OCI-LY3 (cell line): ENCODE data around the gene VWA7.

Experiments
- H2AFZ ChIP-seq: fragments of 200-600, 300-600 bp; shearing (Covaris generic); 2 replicates; pipeline ENCODE4 v1.6.0; 2014; ENCODE audit warnings: antibody characterized with exemption, low read depth, low read length
- H3K27ac ChIP-seq: fragments of 200-600, 300-600 bp; sonication (generic); 2 replicates; pipeline ENCODE4 v1.5.1; 2014; ENCODE audit warnings: mild to moderate bottlenecking, low read length, moderate library complexity, mixed read lengths
- H3K27me3 ChIP-seq: fragments of 200-600, 300-600 bp; sonication (generic); 2 replicates; pipeline ENCODE4 v1.6.1; 2014; ENCODE audit warnings: low read depth, low read length, mixed read lengths
- H3K36me3 ChIP-seq: fragments of 200-600, 300-600 bp; sonication (generic); replicated peaks from 2 replicates; pipeline ENCODE3; 2014; ENCODE audit warnings: low read depth, low read length, mixed read lengths
- H3K4me1 ChIP-seq: fragments of 300-600, 200-600 bp; sonication (generic); 2 replicates; pipeline ENCODE4 v1.6.1; 2014; ENCODE audit warnings: low read length, mixed read lengths
- H3K4me2 ChIP-seq: fragments of 200-600, 300-600 bp; sonication (generic); 2 replicates; pipeline ENCODE4 v1.6.1; 2014; ENCODE audit warnings: low read length, mixed read lengths
- H3K4me3 ChIP-seq: fragments of 300-600, 200-600 bp; sonication (generic); 2 replicates; pipeline ENCODE4 v1.5.1; 2014; ENCODE audit warnings: antibody characterized with exemption, mild to moderate bottlenecking, low read length, moderate library complexity
- H3K79me2 ChIP-seq: fragments of 300-600, 200-600 bp; shearing (Covaris generic); 2 replicates; pipeline ENCODE4 v1.6.1; 2014; ENCODE audit warnings: mild to moderate bottlenecking, low read length, mixed read lengths
- H3K9ac ChIP-seq: fragments of 300-600, 200-600 bp; shearing (Covaris generic); 2 replicates; pipeline ENCODE4 v1.6.0; 2014; ENCODE audit warnings: mild to moderate bottlenecking, low read length, moderate library complexity
- H3K9me3 ChIP-seq: fragments of 200-600, 300-600 bp; shearing (Covaris generic); 2 replicates; pipeline ENCODE4 v1.6.1; 2014; ENCODE audit warnings: low read length, mixed read lengths; ENCODE audit not compliant: insufficient read depth
- H4K20me1 ChIP-seq: fragments of 200-600, 300-600 bp; sonication (generic); 2 replicates; pipeline ENCODE4 v1.6.1; 2016; ENCODE audit warnings: low read length, mixed read lengths; ENCODE audit not compliant: insufficient read depth
- CTCF ChIP-seq: fragments of 200-600, 300-600 bp; sonication (generic); IDR thresholded peaks from 2 replicates; pipeline ENCODE4 v1.5.1; 2014; ENCODE audit warnings: antibody characterized with exemption, low read length, low read depth
- EZH2phosphoT487 ChIP-seq: fragments of 200-600 bp; shearing (Covaris generic); IDR thresholded peaks from 2 replicates; pipeline ENCODE4 v1.6.1; 2018; ENCODE audit warnings: antibody characterized with exemption, mixed run types, low read depth

Gene VWA7

DNA sequence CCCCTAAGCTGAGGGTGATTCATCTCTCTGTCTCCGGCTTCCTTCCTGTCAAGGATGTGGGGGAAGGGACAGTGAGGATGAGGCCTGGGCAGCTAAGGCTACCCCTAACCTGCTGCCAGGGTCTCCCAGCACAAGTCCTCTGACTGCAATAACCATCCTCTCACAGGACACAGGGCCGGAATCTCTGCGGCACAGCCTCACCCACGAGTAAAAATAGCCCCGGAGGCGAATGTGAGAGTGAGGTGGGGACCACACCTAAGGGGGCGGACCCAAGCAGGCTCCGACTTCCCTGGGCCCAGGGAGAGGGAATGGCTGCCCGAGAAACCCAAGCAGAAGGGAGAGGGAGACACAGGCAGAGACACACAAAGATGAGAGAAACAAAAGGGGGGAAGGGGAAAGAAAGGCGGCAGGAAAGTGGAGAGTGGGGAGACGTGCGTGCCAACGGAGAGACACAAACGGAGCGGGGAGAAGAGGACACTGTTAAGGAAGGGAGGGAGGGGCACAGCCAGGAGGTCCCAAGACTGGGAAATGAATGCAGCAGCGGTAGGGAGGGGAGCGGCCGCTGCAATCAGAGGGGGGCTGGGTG is 42.2 kb downstream of the VWA7 start:
- no peak overlapping the region for H2AFZ ChIP-seq
- H3K79me2 ChIP-seq, result peaks cover 38% of the 10 kb centered on the region
- H3K4me1 ChIP-seq, result peaks cover 34% of the 10 kb centered on the region

DNA sequence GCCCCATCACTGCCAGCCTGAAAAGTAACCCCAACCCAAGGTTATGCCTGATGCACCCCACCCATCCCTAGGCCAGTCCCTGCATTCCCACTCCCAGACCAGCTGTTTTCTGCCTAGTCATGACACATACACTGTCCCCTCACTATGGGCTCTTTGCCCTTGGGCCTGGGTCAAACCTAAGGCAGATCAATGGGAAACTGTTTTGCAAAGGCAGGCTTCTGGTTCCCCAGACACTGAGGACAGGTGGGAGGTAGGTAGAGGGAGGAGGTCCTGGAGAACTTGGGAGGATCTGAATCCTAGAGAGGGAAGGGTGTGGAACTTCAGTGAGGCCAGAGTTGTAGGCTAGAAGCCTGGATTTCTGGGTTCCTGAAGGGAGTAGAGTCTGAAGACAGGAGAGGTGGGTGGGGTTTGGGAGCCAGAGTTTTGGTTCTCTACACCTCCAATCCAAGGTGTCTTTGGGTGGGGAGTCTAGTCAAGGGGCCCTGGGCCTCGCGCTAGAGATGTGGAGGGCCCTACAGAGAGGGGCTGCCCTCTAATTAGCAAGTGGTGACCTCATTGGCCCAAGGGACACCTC is 42.8 kb downstream of the VWA7 start:
- H3K79me2 ChIP-seq, result peaks cover 37% of the 10 kb centered on the region
- no peaks in the 10 kb centered on the region for H3K9me3 ChIP-seq
- peaks cover 8% of the 10 kb centered on the region for H4K20me1 ChIP-seq
- peak overlapping the region; percentile 95 for H3K4me3 ChIP-seq
- H3K36me3 ChIP-seq, result peaks cover 30% of the 10 kb centered on the region
- H3K9ac ChIP-seq, result peak overlapping the region; percentile 99; the same call in 1 of the 2 replicates
- peak overlapping the region; percentile 98 for H3K4me2 ChIP-seq
- TF ChIP-seq CTCF (no peak), EZH2phosphoT487 (no peak)
- no peaks in the 10 kb centered on the region for H3K27me3 ChIP-seq
- H3K4me1 ChIP-seq, result peaks cover 39% of the 10 kb centered on the region
- peak overlapping the region; percentile 98 for H3K27ac ChIP-seq
- H2AFZ ChIP-seq, result no peak overlapping the region

More for the DNA sequence above, 42.2 kb downstream of the VWA7 start:
- Histone ChIP-seq H3K4me3 (peak overlapping the region; percentile 95), H3K4me2 (peak overlapping the region; percentile 98), H3K9ac (peak overlapping the region; percentile 99), H3K36me3 (peaks cover 29% of the 10 kb centered on the region), H3K9me3 (no peaks in the 10 kb centered on the region), H3K27me3 (no peaks in the 10 kb centered on the region), H3K27ac (peak overlapping the region; percentile 98), H4K20me1 (peaks cover 8% of the 10 kb centered on the region)
- TF ChIP-seq EZH2phosphoT487, result no peak
- no peak for TF ChIP-seq CTCF

- H3K27ac ChIP-seq, result no peak overlapping the region
- no peak overlapping the region for H3K9ac ChIP-seq
- peaks cover 30% of the 10 kb centered on the region for H3K36me3 ChIP-seq
- peaks cover 41% of the 10 kb centered on the region for H3K4me1 ChIP-seq
- no peaks in the 10 kb centered on the region for H3K9me3 ChIP-seq
- no peak overlapping the region for H3K4me2 ChIP-seq
- H2AFZ ChIP-seq, result no peak overlapping the region
- no peak overlapping the region for H3K4me3 ChIP-seq
- H3K27me3 ChIP-seq, result no peaks in the 10 kb centered on the region
- H4K20me1 ChIP-seq, result peaks cover 8% of the 10 kb centered on the region
- H3K79me2 ChIP-seq, result peaks cover 37% of the 10 kb centered on the region
- TF ChIP-seq EZH2phosphoT487 (no peak), CTCF (no peak)
Measured at GRCh38 chr6:31733734-31734133, 43.4 kb downstream of the VWA7 start.

- peaks cover 41% of the 10 kb centered on the region for H3K4me1 ChIP-seq
- H3K4me3 ChIP-seq, result no peak overlapping the region
- peaks cover 34% of the 10 kb centered on the region for H3K36me3 ChIP-seq
- peaks cover 13% of the 10 kb centered on the region for H4K20me1 ChIP-seq
- H3K9ac ChIP-seq, result no peak overlapping the region
- no peak overlapping the region for H3K27ac ChIP-seq
- H3K4me2 ChIP-seq, result no peak overlapping the region
- H2AFZ ChIP-seq, result no peak overlapping the region
- TF ChIP-seq EZH2phosphoT487 (no peak), CTCF (no peak)
- no peaks in the 10 kb centered on the region for H3K9me3 ChIP-seq
- peaks cover 37% of the 10 kb centered on the region for H3K79me2 ChIP-seq
- no peaks in the 10 kb centered on the region for H3K27me3 ChIP-seq
Measured at GRCh38 chr6:31732029-31732428, 45.1 kb downstream of the VWA7 start.
